GM21515 (cell line): ENCODE data around the gene RPL27.
"Not testable (repeated sequence)": the region's sequence is repeated elsewhere in the genome, so short reads cannot be mapped to it uniquely, and the experiment has no call there.

Experiments
- ATAC-seq: cut with Tn5 transposase; IDR thresholded peaks from one replicate; pipeline ENCODE4 v1.9.1; 2021; ENCODE audit not compliant: unreplicated experiment

RPL27 gene

DNA sequence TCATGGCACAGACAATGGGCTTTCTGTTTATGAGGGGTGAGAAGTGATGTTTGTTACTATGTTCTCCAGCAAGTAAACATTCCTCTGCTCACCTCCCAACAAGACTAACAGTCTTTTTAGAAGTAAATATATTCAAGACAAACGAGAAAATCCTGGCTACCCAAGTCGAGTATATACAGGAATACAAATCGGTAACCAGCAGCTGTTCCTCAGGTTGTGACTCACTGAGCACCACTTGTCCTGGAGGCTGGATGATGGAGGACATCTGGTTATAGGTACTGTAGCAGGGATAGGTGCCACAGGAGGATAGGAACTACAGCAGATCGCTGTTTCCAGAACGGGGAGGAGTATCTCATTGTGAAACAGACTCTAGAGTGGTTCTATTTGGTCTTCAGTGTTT is 5.3 kb upstream of the RPL27 start:
- no peak for ATAC-seq

GRCh38 chr17:42993913-42994312 is 4.3 kb upstream of the RPL27 start:
- ATAC-seq: not testable (repeated sequence)

DNA sequence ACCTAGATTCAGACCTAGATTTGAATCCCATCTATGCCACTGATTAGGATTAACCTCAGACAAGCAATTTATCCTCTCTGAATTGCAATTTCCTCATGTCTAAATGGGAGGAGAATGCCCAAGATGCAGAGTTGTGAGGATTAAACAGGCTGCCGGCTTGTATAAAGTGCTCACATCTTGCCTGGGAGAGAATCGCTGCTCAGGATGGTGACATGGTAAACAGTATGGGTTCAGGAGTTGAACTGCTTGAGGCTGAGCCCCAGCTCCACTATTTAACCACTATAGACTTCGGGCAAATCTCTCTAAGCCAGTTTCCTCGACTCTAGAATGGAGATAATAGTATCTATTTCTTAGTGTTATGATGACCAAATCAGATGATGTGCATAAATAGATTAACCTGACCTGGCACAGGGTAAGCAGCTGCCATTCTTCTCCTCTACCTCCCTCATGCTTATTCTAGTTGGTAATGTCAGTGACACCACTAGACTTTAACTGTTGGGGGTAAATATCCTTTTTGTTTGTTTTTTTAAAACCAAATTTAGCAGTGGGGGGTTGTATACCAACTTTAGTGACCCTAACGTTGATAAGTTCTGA is 732 bp upstream of the RPL27 start:
- ATAC-seq: no peak

GRCh38 chr17:42999003-42999525 is 845 bp downstream of the RPL27 start:
- ATAC-seq: no peak

GRCh38 chr17:43000894-43001293 is 2.7 kb downstream of the RPL27 start:
- ATAC-seq: not testable (repeated sequence)

DNA sequence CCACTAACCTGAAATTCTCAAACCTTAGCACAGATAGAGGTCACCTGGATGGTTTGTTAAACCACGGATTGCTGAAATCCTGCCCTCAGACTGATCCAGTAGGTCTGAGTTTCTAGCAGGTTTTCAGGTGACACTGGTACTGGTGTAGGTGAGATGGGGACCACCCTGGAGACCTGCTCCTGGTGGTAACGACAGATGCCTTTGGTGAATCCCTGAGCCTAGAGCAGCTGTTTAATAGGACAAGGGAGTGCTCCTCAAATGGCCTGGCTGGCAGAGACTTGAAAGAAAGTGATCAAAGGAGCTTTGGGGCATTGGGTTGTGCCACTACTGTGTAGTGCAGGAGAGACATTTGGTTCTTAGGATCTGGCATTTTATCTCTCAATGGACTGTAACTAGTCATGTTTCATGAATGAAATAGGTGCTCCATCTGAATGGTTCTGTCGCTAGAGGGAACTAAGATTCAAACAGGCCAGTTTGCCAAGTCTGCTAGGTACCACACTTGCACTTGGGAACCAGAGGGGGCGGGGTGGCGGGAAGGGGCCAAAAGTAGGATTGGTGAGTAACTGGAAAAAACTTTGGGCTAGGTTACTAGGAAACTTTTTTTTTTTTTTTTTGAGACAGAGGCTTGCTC is 5.4 kb downstream of the RPL27 start:
- ATAC-seq: no peak

DNA sequence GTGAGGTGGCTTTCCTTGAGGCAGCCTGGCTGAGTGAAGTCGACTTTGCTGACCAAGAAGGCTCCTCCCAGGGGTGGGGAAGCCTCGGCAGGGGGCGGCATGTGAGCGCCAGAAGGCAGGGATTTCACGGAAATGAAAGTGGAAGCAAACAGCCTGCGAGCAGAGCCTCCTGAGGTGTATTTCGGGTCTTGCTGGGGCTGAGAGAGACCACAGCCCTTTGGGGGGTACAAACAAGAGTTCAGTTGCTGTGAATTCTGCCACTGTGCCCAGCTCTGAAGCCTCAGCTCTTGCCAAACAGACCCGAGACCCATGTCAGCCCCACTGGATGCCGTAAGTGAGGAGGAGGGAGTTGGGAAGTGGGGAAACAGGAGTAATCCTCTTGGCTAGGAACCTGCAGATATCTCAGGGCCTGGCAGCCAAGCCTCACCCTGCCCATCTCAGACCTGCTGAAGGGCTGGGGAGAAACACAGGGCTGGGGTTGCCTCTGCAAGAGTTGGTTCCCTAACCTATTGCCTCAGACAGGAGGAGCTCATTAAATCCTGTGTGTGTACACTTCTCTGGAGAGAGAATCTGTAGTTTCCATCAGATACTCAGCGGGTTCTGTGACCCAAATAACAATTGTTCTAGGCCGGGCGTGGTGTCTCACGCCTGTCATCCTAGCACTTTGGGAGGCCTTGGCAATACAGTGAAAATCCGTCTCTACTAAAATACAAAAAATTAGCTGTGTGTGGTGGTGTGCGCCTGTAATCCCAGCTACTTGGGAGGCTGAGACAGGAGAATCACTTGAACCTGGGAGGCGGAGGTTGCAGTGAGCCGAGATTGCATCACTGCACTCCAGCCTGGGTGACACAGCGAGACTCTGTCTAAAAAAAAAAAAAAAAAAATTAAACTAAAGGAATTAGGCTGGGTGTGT is 8.7 kb downstream of the RPL27 start, which contains the start of gene IFI35:
Gene IFI35 (plus strand): TSS at position 146 of the 913 bp plus-strand sequence. CDS start 164 bp downstream, at position 310.
- peak; percentile 70 for ATAC-seq

GRCh38 chr17:43010667-43011308 is 12.6 kb downstream of the RPL27 start:
- ATAC-seq: no peak

DNA sequence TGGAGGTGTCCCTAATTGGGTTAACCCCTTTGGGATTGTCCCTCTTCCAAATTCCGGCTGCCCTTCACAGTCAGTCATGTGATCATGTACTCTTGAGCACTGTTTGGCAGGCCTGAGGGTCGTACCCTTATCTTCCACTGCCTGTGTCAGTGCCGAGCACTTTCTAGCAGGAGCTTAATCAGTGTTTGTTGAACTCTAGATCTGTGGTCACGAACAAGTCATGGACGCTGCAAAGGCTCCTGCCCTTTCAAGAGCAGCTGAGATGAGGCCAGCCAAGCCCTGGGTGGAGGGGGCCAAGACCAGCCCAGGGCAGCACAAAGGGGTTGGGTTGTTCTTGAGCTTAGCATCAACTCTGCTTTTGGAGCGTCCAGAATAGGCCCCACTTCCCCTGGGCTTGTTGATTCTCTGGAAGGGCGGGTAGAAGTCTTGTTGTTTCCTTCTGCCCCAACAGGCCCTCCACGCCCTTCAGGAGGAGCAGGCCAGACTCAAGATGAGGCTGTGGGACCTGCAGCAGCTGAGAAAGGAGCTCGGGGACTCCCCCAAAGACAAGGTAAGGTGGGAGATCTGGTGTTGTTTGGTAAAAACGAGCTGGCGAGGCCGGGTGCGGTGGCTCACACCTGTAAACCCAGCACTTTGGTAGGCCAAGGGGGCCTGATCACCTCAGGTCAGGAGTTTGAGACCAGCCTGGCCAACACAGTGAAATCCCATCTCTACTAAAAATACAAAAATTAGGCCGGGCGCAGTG is 13.7 kb downstream of the RPL27 start:
- no peak for ATAC-seq

GRCh38 chr17:43013296-43013695 is 15.1 kb downstream of the RPL27 start:
- no peak for ATAC-seq

DNA sequence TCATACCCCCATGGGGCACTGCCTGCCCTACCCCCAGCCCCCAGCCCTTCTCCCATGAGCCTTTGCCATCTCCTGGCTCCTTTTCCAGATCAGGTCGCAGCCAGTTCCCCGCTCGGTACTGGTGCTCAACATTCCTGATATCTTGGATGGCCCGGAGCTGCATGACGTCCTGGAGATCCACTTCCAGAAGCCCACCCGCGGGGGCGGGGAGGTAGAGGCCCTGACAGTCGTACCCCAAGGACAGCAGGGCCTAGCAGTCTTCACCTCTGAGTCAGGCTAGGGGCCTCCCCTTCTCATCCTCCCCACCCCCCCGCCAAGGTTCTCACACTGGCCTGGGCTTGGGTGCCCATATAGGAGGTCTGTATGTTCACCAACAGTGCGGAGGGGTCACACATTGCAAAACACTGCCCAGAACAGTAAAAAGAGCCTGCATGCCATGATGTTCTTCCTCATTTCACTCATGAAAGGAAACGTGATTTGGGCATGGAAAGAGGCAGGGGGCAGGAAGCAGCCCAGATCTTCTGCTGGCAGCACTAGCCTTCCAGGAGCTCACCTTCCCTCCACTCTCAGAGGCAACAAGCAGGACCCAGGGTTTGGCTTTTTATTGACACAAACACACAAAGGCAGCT is 15.9 kb downstream of the RPL27 start:
- ATAC-seq: no peak

- ATAC-seq: no peak
These were observed 16.7 kb downstream of the RPL27 start for GRCh38 chr17:43014649-43015542.

- ATAC-seq: no peak
These were observed 17.4 kb downstream of the RPL27 start for GRCh38 chr17:43015579-43015978.

GRCh38 chr17:43016216-43016615 is 18.0 kb downstream of the RPL27 start:
- ATAC-seq: no peak

DNA sequence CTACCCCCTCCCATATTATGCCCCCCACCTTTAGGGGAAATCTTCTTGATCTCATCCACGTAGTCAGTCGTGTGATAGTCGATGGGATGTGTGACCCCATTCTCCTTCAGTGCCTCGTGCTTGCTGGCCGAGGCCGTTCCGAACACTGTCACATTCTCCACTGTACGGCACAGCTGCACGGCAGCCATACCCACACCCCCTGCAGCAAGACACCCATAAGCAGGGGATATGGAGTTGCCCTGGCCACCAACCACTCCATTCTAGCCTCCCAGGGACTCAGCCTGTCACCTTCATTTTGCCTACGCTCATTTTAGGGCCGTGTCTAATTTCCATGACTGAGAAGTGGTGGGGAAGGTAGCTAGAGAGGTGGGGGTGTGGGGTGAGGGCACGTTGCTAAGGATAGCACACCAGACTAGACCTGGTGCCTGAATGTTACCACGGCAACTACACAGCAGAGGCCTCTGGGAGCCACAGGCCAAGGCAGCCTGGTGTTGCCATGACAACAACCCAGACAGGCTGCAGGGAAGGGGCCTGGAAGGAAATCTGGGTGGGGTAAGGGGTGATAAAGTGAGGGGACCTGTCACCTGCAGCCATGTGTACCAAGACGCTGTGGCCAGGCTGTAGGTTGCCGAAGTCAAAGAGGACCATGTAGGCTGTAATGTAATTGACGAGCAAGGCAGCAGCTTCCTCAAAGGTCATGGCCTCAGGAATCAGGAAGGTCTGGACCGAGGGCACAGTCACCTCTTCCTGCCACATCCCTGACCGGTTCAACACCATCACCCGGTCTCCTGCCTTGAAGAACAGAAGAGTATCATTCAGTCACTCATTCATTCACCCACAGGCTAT is 20.0 kb downstream of the RPL27 start:
- no peak for ATAC-seq

DNA sequence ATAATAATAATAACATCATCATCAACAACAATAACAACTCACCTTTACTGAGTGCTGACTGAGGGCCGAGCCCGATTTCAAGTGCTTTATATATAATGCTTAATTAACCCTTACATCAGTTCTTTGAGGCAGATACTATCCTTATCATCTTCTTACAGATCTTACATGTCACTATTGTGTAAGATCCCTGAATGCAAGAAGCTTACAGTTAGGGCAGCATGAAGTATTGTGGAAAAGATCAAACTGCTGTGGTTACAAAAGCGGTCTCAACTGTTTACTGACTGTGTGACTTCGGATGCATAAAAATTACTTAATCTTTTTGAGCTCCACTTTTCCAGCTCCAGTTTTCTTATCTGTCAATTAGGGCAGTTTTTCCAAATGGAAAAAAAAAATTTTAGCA is 20.7 kb downstream of the RPL27 start:
- no peak for ATAC-seq

DNA sequence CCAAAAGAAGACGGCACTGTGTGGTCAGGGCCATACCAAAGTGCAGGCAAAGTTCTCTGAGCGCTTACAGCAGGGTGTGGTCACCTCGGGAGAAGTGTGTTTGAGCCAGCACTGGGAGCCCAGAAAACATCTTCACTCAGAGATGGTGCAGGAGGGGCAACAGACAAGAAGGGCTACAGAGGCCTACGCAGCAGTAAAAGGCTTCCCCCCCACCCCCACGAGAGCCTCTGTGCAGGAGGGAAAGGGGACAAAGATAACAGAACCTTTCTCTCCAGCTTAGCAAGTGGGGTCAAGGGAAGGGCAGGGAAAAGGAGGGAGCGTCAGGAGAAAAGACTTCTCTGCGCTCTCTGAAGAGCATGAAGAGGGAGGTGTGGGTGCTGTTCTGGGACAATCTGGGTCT is 21.2 kb downstream of the RPL27 start:
- no peak for ATAC-seq

- no peak for ATAC-seq
These were observed 21.9 kb downstream of the RPL27 start for GRCh38 chr17:43020030-43020621.
